RWPE2 (cell line): ENCODE results near the gene RAB7B.
A peak's percentile ranks its signal among the peaks of the same experiment; 100 is the strongest.

Source experiments
- ATAC-seq: fragments of 200-7000 bp; cut with Tn5 transposase; 3 replicates; pipeline ENCODE4 v1.9.1; 2021; ENCODE audit warnings: low read depth
- DNase-seq: peaks from one replicate; pipeline ENCODE4 v3.0.0-alpha.2; 2020; ENCODE audit warnings: low spot score
- H3K27ac ChIP-seq: fragments of 450-650 bp; 2 replicates; pipeline ENCODE4 v1.5.1; 2017; ENCODE audit warnings: mild to moderate bottlenecking; ENCODE audit not compliant: poor library complexity, severe bottlenecking
- H3K27me3 ChIP-seq: fragments of 250-450 bp; sonication (Bioruptor Pico); 2 replicates; pipeline ENCODE4 v1.5.1; 2021; ENCODE audit warnings: mild to moderate bottlenecking, moderate library complexity; ENCODE audit not compliant: insufficient read depth, poor library complexity, severe bottlenecking
- H3K36me3 ChIP-seq: fragments of 250-450 bp; sonication (Bioruptor Pico); 2 replicates; pipeline ENCODE4 v1.5.1; 2020; ENCODE audit warnings: low read depth, mild to moderate bottlenecking, moderate library complexity
- H3K4me1 ChIP-seq: fragments of 250-450 bp; sonication (Bioruptor Pico); 2 replicates; pipeline ENCODE4 v1.5.1; 2021; ENCODE audit warnings: mild to moderate bottlenecking, moderate library complexity; ENCODE audit not compliant: insufficient read depth, poor library complexity, severe bottlenecking
- H3K4me3 ChIP-seq: fragments of 250-450 bp; sonication (Bioruptor Pico); 2 replicates; pipeline ENCODE4 v1.5.1; 2021; ENCODE audit warnings: mild to moderate bottlenecking, moderate library complexity; ENCODE audit not compliant: severe bottlenecking
- H3K9me3 ChIP-seq: fragments of 250-450 bp; sonication (Bioruptor Pico); 2 replicates; pipeline ENCODE4 v1.5.1; 2021; ENCODE audit warnings: mild to moderate bottlenecking, moderate library complexity; ENCODE audit not compliant: severe bottlenecking
- CTCF ChIP-seq: fragments of 450-650 bp; IDR thresholded peaks from one replicate; pipeline ENCODE4 v1.5.1; 2017; ENCODE audit warnings: mild to moderate bottlenecking, moderate library complexity; ENCODE audit not compliant: poor library complexity, severe bottlenecking

Gene RAB7B

GRCh38 chr1:205980237-205980870 lies 22.8 kb downstream of the RAB7B start:
- Histone ChIP-seq H3K4me1 (peaks cover 30% of the 10 kb centered on the region), H3K27ac (no peak overlapping the region), H3K36me3 (peaks cover 4% of the 10 kb centered on the region), H3K9me3 (no peaks in the 10 kb centered on the region), H3K4me3 (no peak overlapping the region), H3K27me3 (no peaks in the 10 kb centered on the region)
- TF ChIP-seq CTCF: no peak
- no peak for ATAC-seq
- DNase-seq: no peak

- H3K27me3 ChIP-seq: no peaks in the 10 kb centered on the region
- H3K27ac ChIP-seq: no peak overlapping the region
- no peak for ATAC-seq
- DNase-seq: peak; percentile 21
- peaks cover 19% of the 10 kb centered on the region for H3K4me1 ChIP-seq
- H3K36me3 ChIP-seq: peaks cover 4% of the 10 kb centered on the region
- H3K4me3 ChIP-seq: no peak overlapping the region
- no peaks in the 10 kb centered on the region for H3K9me3 ChIP-seq
- no peak for TF ChIP-seq CTCF
Measured at GRCh38 chr1:205979301-205979700, 23.9 kb downstream of the RAB7B start.

- ATAC-seq: no peak
- no peak for DNase-seq
- no peak overlapping the region for H3K27ac ChIP-seq
- no peaks in the 10 kb centered on the region for H3K27me3 ChIP-seq
- H3K9me3 ChIP-seq: no peaks in the 10 kb centered on the region
- peaks cover 15% of the 10 kb centered on the region for H3K4me1 ChIP-seq
- H3K36me3 ChIP-seq: peaks cover 4% of the 10 kb centered on the region
- no peak overlapping the region for H3K4me3 ChIP-seq
- no peak for TF ChIP-seq CTCF
Measured at GRCh38 chr1:205978676-205979075, 24.5 kb downstream of the RAB7B start.

GRCh38 chr1:205977402-205978014 lies 25.7 kb downstream of the RAB7B start:
- peak; percentile 95 for TF ChIP-seq CTCF

GRCh38 chr1:205976708-205977401 lies 26.3 kb downstream of the RAB7B start:
- ATAC-seq (peak; percentile 40; the same call in 2 of the 3 replicates), DNase-seq (no peak)
- Histone ChIP-seq H3K27me3 (no peaks in the 10 kb centered on the region), H3K27ac (no peak overlapping the region), H3K36me3 (no peaks in the 10 kb centered on the region), H3K4me3 (no peak overlapping the region), H3K4me1 (peaks cover 9% of the 10 kb centered on the region), H3K9me3 (no peaks in the 10 kb centered on the region)
- no peak for TF ChIP-seq CTCF

More at GRCh38 chr1:205977402-205978014, 25.7 kb downstream of the RAB7B start:
- Histone ChIP-seq H3K27ac (no peak overlapping the region), H3K4me3 (no peak overlapping the region), H3K36me3 (peaks cover 4% of the 10 kb centered on the region), H3K27me3 (no peaks in the 10 kb centered on the region), H3K9me3 (no peaks in the 10 kb centered on the region), H3K4me1 (peaks cover 9% of the 10 kb centered on the region)
- ATAC-seq (peak; percentile 77), DNase-seq (no peak)
